WI38 (cell line): ENCODE measurements around the gene KIAA1958.

Experiments used
- H3K4me3 ChIP-seq: 2 replicates; pipeline ENCODE4 v1.5.1; 2011; ENCODE audit warnings: low read depth, mild to moderate bottlenecking, control low read depth, low read length
- TF ChIP-seq, protein P1 (sequence below): IDR thresholded peaks from 2 replicates; pipeline ENCODE4 v1.5.1; 2012; ENCODE audit warnings: low read depth, mild to moderate bottlenecking, control low read depth, low read length

KIAA1958 gene

DNA sequence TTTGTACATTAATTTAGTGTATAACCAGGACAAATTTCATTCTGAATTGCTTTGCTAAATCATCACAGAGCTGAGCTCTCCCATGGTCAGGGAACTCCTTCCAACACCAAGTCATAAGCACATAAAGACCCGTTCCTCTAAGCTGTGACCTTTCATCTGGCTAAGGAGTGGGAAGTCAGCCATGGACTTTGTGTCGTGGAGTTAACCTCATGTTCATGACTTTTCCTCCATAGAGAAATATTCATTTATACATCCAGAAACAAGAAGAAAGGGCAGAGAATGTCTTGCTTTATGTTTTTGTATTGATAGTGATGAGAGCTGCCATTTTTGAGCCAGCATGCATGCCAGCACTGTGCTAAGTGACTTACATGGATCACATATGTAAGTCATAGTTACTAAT, 133.8 kb downstream of the KIAA1958 start:
- TF ChIP-seq, protein P1, sequence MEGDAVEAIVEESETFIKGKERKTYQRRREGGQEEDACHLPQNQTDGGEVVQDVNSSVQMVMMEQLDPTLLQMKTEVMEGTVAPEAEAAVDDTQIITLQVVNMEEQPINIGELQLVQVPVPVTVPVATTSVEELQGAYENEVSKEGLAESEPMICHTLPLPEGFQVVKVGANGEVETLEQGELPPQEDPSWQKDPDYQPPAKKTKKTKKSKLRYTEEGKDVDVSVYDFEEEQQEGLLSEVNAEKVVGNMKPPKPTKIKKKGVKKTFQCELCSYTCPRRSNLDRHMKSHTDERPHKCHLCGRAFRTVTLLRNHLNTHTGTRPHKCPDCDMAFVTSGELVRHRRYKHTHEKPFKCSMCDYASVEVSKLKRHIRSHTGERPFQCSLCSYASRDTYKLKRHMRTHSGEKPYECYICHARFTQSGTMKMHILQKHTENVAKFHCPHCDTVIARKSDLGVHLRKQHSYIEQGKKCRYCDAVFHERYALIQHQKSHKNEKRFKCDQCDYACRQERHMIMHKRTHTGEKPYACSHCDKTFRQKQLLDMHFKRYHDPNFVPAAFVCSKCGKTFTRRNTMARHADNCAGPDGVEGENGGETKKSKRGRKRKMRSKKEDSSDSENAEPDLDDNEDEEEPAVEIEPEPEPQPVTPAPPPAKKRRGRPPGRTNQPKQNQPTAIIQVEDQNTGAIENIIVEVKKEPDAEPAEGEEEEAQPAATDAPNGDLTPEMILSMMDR = no peak
- H3K4me3 ChIP-seq = no peak overlapping the region

DNA sequence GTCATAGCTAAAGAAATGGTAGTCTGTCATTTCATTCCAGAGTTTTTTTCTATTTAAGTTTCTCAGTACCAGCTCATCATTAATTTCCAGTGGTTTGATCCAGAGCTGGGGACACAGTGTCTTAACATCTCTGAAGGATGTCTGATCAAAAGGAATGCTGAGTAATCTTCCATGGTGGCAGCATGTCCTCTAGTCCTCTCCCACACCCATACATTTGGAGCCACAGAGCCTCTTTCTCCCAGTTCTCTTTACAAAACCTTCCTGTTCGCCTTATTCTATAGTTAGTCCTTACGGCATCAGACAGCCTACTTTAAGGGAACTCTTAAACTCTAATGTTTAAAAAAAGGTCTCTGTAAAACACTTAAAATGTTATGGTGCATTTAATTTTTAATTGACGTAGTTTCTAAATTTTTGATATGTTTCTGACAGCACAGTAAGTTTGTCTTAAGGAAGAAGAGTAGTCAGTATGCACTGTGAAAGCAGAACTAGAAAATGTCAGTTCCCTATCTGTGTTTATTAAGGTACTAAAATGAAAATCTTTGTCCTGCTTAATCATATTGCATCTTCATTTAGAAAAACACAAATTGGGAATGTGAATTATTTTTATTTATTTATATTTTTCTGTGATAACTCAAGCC, 134.5 kb downstream of the KIAA1958 start:
- TF ChIP-seq, protein P1 = no peak
- H3K4me3 ChIP-seq = no peak overlapping the region

DNA sequence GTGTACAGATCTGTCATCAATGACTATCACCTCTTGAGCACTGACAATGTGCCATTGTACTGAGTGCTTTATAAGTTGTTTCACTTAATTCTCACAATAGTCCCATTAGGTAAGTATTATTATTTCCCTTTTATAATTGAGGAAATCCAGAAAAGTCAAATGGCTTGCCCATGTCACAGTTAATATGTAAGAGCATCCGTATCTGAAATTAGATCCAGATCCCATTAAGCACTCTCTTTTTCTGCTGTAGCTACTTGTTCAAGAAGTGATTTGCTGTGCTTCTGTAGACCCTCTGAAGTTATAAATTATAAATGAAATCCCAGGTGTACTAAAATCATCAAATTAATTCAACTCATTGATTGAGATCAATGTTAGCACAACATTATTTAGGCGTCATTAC, 136.6 kb downstream of the KIAA1958 start:
- H3K4me3 ChIP-seq = no peak overlapping the region
- TF ChIP-seq, protein P1 = no peak

DNA sequence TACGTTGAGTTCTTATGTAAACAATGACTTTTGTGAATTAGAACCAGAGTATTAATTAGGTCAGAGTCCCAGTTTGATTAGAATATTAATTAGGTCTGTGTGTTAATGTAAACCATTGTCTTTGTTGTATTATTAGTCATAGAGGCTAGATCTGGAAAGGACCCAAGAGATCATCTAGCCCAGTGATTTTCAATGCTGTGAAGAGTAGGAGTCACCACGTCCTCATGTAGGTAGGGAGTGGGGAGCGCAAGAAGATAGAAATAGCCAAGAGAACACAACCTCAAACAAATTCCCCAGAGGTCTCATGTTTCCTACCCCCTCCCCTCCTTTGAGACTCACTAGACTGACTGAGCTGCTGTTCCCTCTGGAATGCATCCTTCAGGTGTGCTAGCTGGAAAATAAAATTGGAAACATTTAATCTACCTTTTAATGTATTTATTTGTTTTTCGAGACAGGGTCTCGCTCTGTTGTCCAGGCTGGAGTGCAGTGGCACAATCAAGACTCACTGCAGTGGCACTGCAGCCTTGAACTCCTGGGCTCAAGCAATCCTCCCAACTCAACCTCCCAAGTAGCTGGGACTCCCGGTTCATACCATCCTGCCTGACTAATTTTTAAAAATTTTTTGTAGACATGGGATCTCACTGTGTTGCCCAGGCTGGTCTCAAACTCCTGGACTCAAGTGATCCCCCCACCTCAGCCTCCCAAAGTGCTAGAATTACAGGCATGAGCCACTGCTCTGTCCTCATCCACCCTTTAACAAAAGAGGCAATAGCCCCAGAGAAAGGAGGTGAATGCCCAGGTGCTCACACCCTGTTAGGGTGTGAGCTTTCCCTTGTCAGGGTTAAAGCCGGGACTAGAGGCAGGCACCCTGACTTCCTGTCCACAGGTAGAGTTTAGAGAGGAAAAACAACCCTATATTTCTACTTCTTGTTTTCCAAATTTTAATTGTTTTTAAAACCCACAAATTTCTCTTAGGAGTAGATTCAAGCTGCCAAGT, 138.4 kb downstream of the KIAA1958 start:
- TF ChIP-seq, protein P1 = no peak
- no peak overlapping the region for H3K4me3 ChIP-seq

DNA sequence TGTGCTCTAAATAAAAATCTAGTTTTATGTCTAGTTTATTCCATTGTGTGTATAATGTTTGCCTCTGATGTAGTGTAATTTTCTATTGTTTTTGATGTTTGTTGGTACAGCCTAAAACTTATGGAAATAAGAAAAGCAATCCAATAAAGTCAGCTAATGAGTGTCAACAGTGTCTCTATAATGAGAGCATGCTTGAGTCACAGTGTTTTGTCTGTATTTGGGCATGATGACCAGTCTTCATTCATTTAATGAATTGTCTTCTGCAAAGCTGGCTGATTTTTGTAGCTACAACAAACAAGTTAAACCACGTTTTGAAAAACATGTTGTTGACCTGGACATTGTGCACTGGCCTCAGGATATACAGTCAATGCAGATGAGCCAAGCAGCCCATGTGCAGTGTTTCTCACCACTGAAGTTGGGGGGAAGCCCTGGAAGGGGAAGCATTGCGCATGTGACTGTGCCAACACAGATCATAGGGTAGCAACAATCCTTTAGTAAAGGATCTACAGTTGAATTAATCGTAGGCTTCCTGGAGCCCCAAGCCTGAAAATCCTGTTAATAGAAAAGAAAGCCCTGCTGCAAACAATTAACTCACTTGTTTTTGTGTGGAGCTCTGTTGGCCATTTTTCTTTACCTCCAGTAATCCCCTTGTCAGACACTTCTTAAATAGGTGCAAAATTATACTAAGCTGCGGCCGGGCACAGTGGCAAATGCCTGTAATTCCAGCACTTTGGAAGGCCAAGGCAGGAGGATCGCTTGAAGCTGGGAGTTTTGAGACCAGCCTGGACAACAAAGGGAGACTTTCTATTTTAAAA, 143.3 kb downstream of the KIAA1958 start:
- no peak overlapping the region for H3K4me3 ChIP-seq
- TF ChIP-seq, protein P1 = no peak

DNA sequence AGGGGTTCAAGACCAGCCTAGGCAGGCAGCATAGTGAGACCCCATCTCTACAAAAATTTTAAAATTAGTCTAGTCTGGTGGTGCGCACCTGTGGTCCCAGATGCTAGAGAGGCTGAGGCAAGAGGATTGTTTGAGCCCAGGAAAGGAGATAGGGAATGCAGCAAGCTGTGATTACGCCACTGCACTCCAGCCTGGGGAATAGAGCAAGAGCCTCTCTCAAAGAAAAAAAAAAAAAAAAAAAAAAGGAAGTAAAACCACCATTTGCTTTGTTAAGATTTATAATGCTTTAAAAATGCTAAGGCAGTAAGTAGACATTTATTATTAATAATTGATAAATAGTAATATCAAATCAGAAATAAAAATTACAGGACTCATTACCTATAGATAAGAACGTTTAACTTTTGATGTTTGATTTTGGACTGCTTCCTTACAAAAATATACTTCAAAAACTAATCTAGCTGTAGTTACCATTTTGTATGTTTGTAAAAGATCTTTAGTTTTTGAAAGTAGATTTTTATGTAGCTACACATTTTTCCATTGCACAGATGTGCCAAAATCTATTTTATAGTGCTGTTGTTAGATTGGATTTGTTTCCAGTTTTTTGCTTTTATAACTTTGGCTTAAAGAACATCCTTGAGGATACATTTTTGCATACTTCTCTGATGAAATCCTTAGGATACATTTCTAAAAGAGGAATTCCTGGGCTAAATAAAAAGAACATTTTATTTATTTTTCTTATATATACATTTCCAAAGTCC, 144.9 kb downstream of the KIAA1958 start:
- TF ChIP-seq, protein P1 = no peak
- H3K4me3 ChIP-seq = no peak overlapping the region
